Dedifferentiated amniotic fluid mesenchymal stem cell (primary cell): ENCODE data around the gene STOX1.
A peak's percentile ranks its signal among the peaks of the same experiment; 100 is the strongest.
"Not testable (repeated sequence)": the region's sequence is repeated elsewhere in the genome, so short reads cannot be mapped to it uniquely, and the experiment has no call there.

Experiments
- DNase-seq: peaks from one replicate; pipeline ENCODE4 v3.0.0-alpha.2; 2016; ENCODE audit errors: extremely low spot score

Gene STOX1

GRCh38 chr10:68878496-68878895 lies 51.2 kb downstream of the STOX1 start:
- no peak for DNase-seq

- no peak for DNase-seq
Measured at GRCh38 chr10:68879628-68880027, 52.3 kb downstream of the STOX1 start.

GRCh38 chr10:68880181-68880580 lies 52.9 kb downstream of the STOX1 start:
- no peak for DNase-seq

- no peak for DNase-seq
Measured at GRCh38 chr10:68895041-68895440, 67.7 kb downstream of the STOX1 start.

- peak; percentile 60 for DNase-seq
Measured at GRCh38 chr10:68897336-68897741, 70.0 kb downstream of the STOX1 start.

- DNase-seq = no peak
Measured at GRCh38 chr10:68899186-68899745, 71.9 kb downstream of the STOX1 start.

- peak; percentile 59 for DNase-seq
Measured at GRCh38 chr10:68900427-68901104, 73.2 kb downstream of the STOX1 start.

GRCh38 chr10:68901105-68901927 lies 74.0 kb downstream of the STOX1 start, which contains the start of gene DDX50:
DDX50 (plus strand) TSS chr10:68901315; CDS start chr10:68901385, 70 bp downstream.
- peak; percentile 100 for DNase-seq

GRCh38 chr10:68902382-68902781 lies 75.1 kb downstream of the STOX1 start:
- DNase-seq = no peak

GRCh38 chr10:68924593-68924992 lies 97.3 kb downstream of the STOX1 start:
- DNase-seq = no peak

GRCh38 chr10:68925489-68925888 lies 98.2 kb downstream of the STOX1 start:
- no peak for DNase-seq

GRCh38 chr10:68929157-68929556 lies 101.8 kb downstream of the STOX1 start:
- DNase-seq = not testable (repeated sequence)

- DNase-seq = not testable (repeated sequence)
Measured at GRCh38 chr10:68929888-68930287, 102.6 kb downstream of the STOX1 start.

GRCh38 chr10:68932860-68933259 lies 105.5 kb downstream of the STOX1 start:
- not testable (repeated sequence) for DNase-seq

GRCh38 chr10:68934994-68935393 lies 107.7 kb downstream of the STOX1 start:
- no peak for DNase-seq

- DNase-seq = no peak
Measured at GRCh38 chr10:68938117-68938516, 110.8 kb downstream of the STOX1 start.

GRCh38 chr10:68938884-68939283 lies 111.6 kb downstream of the STOX1 start:
- no peak for DNase-seq

GRCh38 chr10:68940917-68941316 lies 113.6 kb downstream of the STOX1 start:
- not testable (repeated sequence) for DNase-seq
